H1 (cell line): ENCODE data around the gene PRRT1B.

Source experiments
- JUN ChIP-seq: IDR thresholded peaks from 2 replicates; pipeline ENCODE4 v1.6.1; 2011; ENCODE audit warnings: low read depth, mild to moderate bottlenecking, improper control_type of control experiment, low read length
- POLR2A ChIP-seq, 2 experiments: IDR thresholded peaks; 1 replicate in 1 of 2; 2 replicates in 1 of 2; pipeline ENCODE4 v1.6.1; 2011; ENCODE audit warnings: low read depth in 2 of 2, low read length in 2 of 2, mild to moderate bottlenecking in 2 of 2; ENCODE audit errors: control extremely low read depth in 1 of 2
- YY1 ChIP-seq: IDR thresholded peaks from 2 replicates; pipeline ENCODE4 v1.6.1; 2011; ENCODE audit warnings: low read depth, mild to moderate bottlenecking, low read length

DNA sequence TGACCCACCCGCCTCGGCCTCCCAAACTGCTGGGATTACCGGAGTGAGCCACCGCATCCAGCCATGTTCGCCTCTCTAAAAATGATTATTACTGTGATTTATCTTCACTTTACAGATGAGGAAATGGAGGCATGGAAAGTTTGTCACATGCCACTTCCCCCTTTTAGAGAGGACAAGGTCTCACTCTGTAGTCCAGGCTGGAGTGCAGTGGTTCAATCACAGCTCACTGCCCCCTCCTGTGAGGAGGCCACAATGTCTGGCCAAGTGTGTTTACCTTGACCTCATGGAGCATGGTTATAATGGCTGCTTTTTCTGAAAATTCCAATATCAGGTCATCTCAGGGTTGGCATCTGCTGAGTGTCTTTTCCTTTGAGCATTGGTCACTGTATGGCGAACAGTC, 6.7 kb downstream of the PRRT1B start:
- TF ChIP-seq JUN (no peak), YY1 (no peak), POLR2A (IDR thresholded peaks at IDR 0.05; ENCODE audit: control extremely low read depth in 1 of 2, low read depth in 2 of 2, low read length in 2 of 2) (no peak)
